ENCODE data around the gene ZC3H12D.

The ZC3H12D gene

DNA sequence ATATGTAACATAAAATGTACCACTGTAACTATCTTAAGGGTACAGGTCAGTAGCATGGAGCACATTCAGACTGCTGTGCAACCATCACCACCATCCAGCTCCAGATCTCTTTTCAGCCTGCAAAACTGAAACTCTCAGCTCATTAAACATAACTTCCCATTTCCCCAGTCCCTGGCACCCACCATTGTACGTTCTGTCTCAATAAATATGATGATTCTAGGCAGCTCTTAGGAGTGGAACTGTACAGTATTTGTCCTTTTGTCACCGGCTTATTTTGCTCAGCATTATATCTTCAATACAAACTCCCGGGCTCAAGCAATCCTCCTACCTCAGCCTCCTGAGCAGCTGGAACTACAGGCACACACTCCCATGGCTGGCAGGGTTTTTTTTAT, 1.5 kb downstream of the ZC3H12D start:
- no peak overlapping the region for H2AFZ ChIP-seq (ENCODE audit: low read depth, low read length)
- H3K79me2 ChIP-seq (ENCODE audit: insufficient read depth, low read length) = no peaks in the 10 kb centered on the region
- peaks cover 21% of the 10 kb centered on the region for H3K4me1 ChIP-seq (ENCODE audit: insufficient read depth, low read length)
- ATAC-seq (ENCODE audit: insufficient read depth, low read depth) (no peak), DNase-seq (no peak)
- no peak overlapping the region for H3K27ac ChIP-seq (ENCODE audit: low read length)
- H3K27me3 ChIP-seq (ENCODE audit: insufficient read depth, low read length, poor library complexity) = no peaks in the 10 kb centered on the region
- H3K36me3 ChIP-seq (ENCODE audit: insufficient read depth, low read length) = no peaks in the 10 kb centered on the region
- H3K9me3 ChIP-seq (ENCODE audit: insufficient read depth, low read length, severe bottlenecking) = no peaks in the 10 kb centered on the region
- H3K4me3 ChIP-seq (ENCODE audit: low read depth in 1 of 2, low read length in 2 of 2) = no peak overlapping the region
- H3K9ac ChIP-seq (ENCODE audit: low read depth, low read length) = no peak overlapping the region
- H3K4me2 ChIP-seq (ENCODE audit: insufficient read depth, low read length) = no peak overlapping the region
- TF ChIP-seq, protein P1, sequence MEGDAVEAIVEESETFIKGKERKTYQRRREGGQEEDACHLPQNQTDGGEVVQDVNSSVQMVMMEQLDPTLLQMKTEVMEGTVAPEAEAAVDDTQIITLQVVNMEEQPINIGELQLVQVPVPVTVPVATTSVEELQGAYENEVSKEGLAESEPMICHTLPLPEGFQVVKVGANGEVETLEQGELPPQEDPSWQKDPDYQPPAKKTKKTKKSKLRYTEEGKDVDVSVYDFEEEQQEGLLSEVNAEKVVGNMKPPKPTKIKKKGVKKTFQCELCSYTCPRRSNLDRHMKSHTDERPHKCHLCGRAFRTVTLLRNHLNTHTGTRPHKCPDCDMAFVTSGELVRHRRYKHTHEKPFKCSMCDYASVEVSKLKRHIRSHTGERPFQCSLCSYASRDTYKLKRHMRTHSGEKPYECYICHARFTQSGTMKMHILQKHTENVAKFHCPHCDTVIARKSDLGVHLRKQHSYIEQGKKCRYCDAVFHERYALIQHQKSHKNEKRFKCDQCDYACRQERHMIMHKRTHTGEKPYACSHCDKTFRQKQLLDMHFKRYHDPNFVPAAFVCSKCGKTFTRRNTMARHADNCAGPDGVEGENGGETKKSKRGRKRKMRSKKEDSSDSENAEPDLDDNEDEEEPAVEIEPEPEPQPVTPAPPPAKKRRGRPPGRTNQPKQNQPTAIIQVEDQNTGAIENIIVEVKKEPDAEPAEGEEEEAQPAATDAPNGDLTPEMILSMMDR (IDR thresholded peaks at IDR 0.05; ENCODE audit: borderline replicate concordance, extremely low read depth, low read length, poor library complexity, severe bottlenecking) = no peak
- no peak for TF ChIP-seq EZH2 (IDR thresholded peaks at IDR 0.05; ENCODE audit: borderline replicate concordance, low read depth, low read length, severe bottlenecking)
- no peaks in the 10 kb centered on the region for H4K20me1 ChIP-seq (ENCODE audit: insufficient read depth, low read length)

DNA sequence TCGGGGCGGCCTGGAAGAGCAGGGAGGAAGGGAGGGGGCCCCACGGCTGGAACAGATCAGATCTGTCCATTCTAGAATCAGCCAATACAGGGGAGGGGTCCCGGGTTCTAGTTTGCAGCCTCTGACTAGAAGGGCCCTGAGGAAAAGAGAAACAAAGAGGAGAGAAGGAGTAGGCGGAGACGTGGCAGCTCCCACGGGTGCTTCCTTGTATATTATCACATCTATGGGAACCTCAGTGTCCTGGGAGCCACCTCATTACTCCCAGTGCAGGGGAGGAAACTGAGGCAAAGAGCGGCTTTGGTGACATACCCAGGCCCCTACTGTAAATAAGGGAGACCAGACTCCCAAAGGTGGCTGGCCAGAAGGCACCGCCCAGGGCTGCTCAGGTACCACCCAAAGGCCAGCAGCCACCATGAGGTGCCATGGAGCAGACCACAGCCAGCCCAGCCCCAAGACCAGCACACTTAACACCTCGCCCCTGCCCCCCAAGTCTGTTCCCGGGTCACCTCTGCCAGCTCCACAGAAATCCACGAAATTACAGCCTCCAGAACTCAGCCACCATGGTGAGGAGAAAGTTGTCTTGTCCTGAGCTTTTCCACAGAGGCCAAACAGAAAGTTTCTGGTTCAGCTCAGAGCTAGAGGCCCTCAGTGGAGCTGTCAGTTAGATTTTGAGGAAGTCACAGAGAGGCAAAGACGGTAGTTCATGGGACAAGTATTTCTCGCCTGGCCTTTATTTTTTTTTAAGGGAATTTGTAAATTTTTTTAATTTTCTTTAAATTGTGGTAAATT, 2.1 kb downstream of the ZC3H12D start:
- no peak overlapping the region for H3K4me2 ChIP-seq (ENCODE audit: insufficient read depth, low read length)
- H3K9ac ChIP-seq (ENCODE audit: low read depth, low read length) = no peak overlapping the region
- TF ChIP-seq, protein P1 (IDR thresholded peaks at IDR 0.05; ENCODE audit: borderline replicate concordance, extremely low read depth, low read length, poor library complexity, severe bottlenecking) = no peak
- TF ChIP-seq EZH2 (IDR thresholded peaks at IDR 0.05; ENCODE audit: borderline replicate concordance, low read depth, low read length, severe bottlenecking) = no peak
- no peak overlapping the region for H2AFZ ChIP-seq (ENCODE audit: low read depth, low read length)
- peaks cover 21% of the 10 kb centered on the region for H3K4me1 ChIP-seq (ENCODE audit: insufficient read depth, low read length)
- ATAC-seq (ENCODE audit: insufficient read depth, low read depth) = no peak
- DNase-seq = no peak
- H3K27ac ChIP-seq (ENCODE audit: low read length) = no peak overlapping the region
- no peaks in the 10 kb centered on the region for H4K20me1 ChIP-seq (ENCODE audit: insufficient read depth, low read length)
- H3K4me3 ChIP-seq (ENCODE audit: low read depth in 1 of 2, low read length in 2 of 2) = no peak overlapping the region
- no peaks in the 10 kb centered on the region for H3K27me3 ChIP-seq (ENCODE audit: insufficient read depth, low read length, poor library complexity)
- no peaks in the 10 kb centered on the region for H3K9me3 ChIP-seq (ENCODE audit: insufficient read depth, low read length, severe bottlenecking)
- no peaks in the 10 kb centered on the region for H3K79me2 ChIP-seq (ENCODE audit: insufficient read depth, low read length)
- no peaks in the 10 kb centered on the region for H3K36me3 ChIP-seq (ENCODE audit: insufficient read depth, low read length)

DNA sequence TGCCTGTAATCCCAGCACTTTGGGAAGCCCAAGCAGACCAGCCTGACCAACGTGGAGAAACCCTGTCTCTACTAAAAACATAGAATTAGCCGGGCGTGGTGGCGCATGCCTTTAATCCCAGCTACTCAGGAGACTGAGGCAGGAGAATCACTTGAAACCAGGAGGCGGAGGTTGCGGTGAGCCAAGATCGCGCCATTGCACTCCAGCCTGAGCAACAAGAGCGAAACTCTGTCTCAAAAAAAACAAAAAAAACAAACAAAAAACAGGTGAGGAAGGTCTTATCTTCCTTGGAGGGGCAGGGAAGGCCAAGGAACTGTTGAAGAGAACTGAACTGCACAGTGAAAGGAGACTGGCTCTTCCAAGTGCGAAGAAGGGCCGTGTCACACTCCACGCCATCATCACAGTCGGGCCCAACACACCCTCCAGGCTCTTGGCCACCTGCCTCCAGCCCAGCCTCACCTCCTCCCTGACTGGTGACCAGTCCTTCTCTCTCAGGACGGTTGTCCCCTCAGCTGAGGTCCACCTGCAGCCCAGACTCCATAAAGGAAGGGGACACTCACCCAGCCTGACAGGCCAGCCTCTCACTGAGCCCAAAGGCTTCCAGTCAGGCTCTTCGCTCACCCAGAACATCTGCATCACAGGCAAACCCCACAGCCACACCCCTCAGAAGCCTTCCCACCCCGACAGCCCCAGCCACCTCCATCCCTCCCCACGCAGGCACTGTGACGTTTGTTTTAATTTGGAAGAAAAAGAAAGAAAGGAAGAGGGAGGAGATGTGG, 4.1 kb downstream of the ZC3H12D start:
- no peak overlapping the region for H3K4me2 ChIP-seq (ENCODE audit: insufficient read depth, low read length)
- H2AFZ ChIP-seq (ENCODE audit: low read depth, low read length) = no peak overlapping the region
- no peak for DNase-seq
- no peak for ATAC-seq (ENCODE audit: insufficient read depth, low read depth)
- H3K9ac ChIP-seq (ENCODE audit: low read depth, low read length) = no peak overlapping the region
- no peak overlapping the region for H3K4me3 ChIP-seq (ENCODE audit: low read depth in 1 of 2, low read length in 2 of 2)
- TF ChIP-seq, protein P1 (IDR thresholded peaks at IDR 0.05; ENCODE audit: borderline replicate concordance, extremely low read depth, low read length, poor library complexity, severe bottlenecking) = no peak
- no peak for TF ChIP-seq EZH2 (IDR thresholded peaks at IDR 0.05; ENCODE audit: borderline replicate concordance, low read depth, low read length, severe bottlenecking)
- no peaks in the 10 kb centered on the region for H3K36me3 ChIP-seq (ENCODE audit: insufficient read depth, low read length)
- no peaks in the 10 kb centered on the region for H4K20me1 ChIP-seq (ENCODE audit: insufficient read depth, low read length)
- no peaks in the 10 kb centered on the region for H3K9me3 ChIP-seq (ENCODE audit: insufficient read depth, low read length, severe bottlenecking)
- peaks cover 19% of the 10 kb centered on the region for H3K4me1 ChIP-seq (ENCODE audit: insufficient read depth, low read length)
- no peak overlapping the region for H3K27ac ChIP-seq (ENCODE audit: low read length)
- H3K27me3 ChIP-seq (ENCODE audit: insufficient read depth, low read length, poor library complexity) = no peaks in the 10 kb centered on the region
- no peaks in the 10 kb centered on the region for H3K79me2 ChIP-seq (ENCODE audit: insufficient read depth, low read length)
